SU-DHL-6 (cell line): ENCODE measurements around the gene RPL22L1.

Source experiments
- H2AFZ ChIP-seq: fragments of 200-600 bp; sonication (generic); 2 replicates; pipeline ENCODE4 v1.6.1; 2014; ENCODE audit warnings: low read depth, mild to moderate bottlenecking, moderate library complexity, mixed read lengths, antibody characterized with exemption, low read length; ENCODE audit not compliant: severe bottlenecking
- H3F3A ChIP-seq: fragments of 200-600 bp; shearing (Covaris generic); 2 replicates; pipeline ENCODE4 v1.6.0; 2016; ENCODE audit warnings: antibody characterized with exemption, mild to moderate bottlenecking; ENCODE audit not compliant: insufficient read depth
- H3K27ac ChIP-seq: fragments of 200-600 bp; sonication (generic); 2 replicates; pipeline ENCODE4 v1.5.1; 2016; ENCODE audit warnings: low read depth, mild to moderate bottlenecking, low read length, moderate library complexity, mixed read lengths
- H3K27me3 ChIP-seq: fragments of 200-600 bp; sonication (generic), shearing (Covaris generic); 2 replicates; pipeline ENCODE4 v1.6.0; 2014; ENCODE audit warnings: mild to moderate bottlenecking, low read length
- H3K36me3 ChIP-seq: fragments of 200-600 bp; sonication (generic); 2 replicates; pipeline ENCODE4 v1.6.1; 2014; ENCODE audit warnings: mild to moderate bottlenecking, low read length, mixed read lengths
- H3K4me2 ChIP-seq: fragments of 300-600, 200-600 bp; shearing (Covaris generic), sonication (generic); 2 replicates; pipeline ENCODE4 v1.6.0; 2014; ENCODE audit warnings: low read length, low read depth, mild to moderate bottlenecking; ENCODE audit not compliant: poor library complexity, severe bottlenecking
- H3K4me3 ChIP-seq: fragments of 200-600 bp; sonication (generic); 2 replicates; pipeline ENCODE4 v1.5.1; 2014; ENCODE audit warnings: antibody characterized with exemption, low read length, mild to moderate bottlenecking, mixed read lengths; ENCODE audit not compliant: insufficient read depth, poor library complexity, severe bottlenecking
- H3K79me2 ChIP-seq: fragments of 200-600 bp; sonication (generic); 2 replicates; pipeline ENCODE4 v1.6.1; 2014; ENCODE audit warnings: mild to moderate bottlenecking, low read length, moderate library complexity; ENCODE audit not compliant: insufficient read depth
- H3K9ac ChIP-seq: fragments of 200-600 bp; sonication (generic); 2 replicates; pipeline ENCODE4 v1.7.0; 2014; ENCODE audit warnings: mild to moderate bottlenecking, low read length
- H3K9me2 ChIP-seq: fragments of 200-600 bp; sonication (generic); replicated peaks from 2 replicates; pipeline ENCODE4 v1.6.1; 2014; ENCODE audit warnings: low read length; ENCODE audit not compliant: insufficient read depth
- H3K9me3 ChIP-seq: fragments of 200-600 bp; sonication (generic); 2 replicates; pipeline ENCODE4 v1.6.1; 2014; ENCODE audit warnings: low read length, mixed read lengths; ENCODE audit not compliant: insufficient read depth
- H4K20me1 ChIP-seq: fragments of 200-600 bp; sonication (generic); 2 replicates; pipeline ENCODE4 v1.6.1; 2014; ENCODE audit warnings: low read depth, mild to moderate bottlenecking, antibody characterized with exemption, low read length, moderate library complexity, mixed read lengths
- CTCF ChIP-seq: fragments of 200-600 bp; sonication (generic); IDR thresholded peaks from one replicate; pipeline ENCODE4 v1.5.1; 2017; ENCODE audit warnings: antibody characterized with exemption, mild to moderate bottlenecking, low read length, moderate library complexity; ENCODE audit not compliant: insufficient read depth, poor library complexity, severe bottlenecking
- EZH2phosphoT487 ChIP-seq: fragments of 200-600 bp; sonication (generic), shearing (Covaris generic); conservative IDR thresholded peaks from 2 replicates; pipeline ENCODE4 v1.6.1; 2018; ENCODE audit warnings: mild to moderate bottlenecking, antibody characterized with exemption, low read length, moderate library complexity, mixed read lengths

RPL22L1 gene

GRCh38 chr3:170869645-170870593 lies at the start of gene RPL22L1:
Gene RPL22L1 (minus strand): TSS chr3:170870195. CDS start chr3:170870167, 28 bp downstream.
- TF ChIP-seq EZH2phosphoT487 (no peak), CTCF (no peak)

GRCh38 chr3:170918715-170919114 lies 48.7 kb upstream of the RPL22L1 start:
- no peaks in the 10 kb centered on the region for H3K36me3 ChIP-seq
- no peak overlapping the region for H3K27ac ChIP-seq
- H3K9me2 ChIP-seq: no peaks in the 10 kb centered on the region
- no peak for TF ChIP-seq EZH2phosphoT487
- no peak for TF ChIP-seq CTCF
- no peaks in the 10 kb centered on the region for H4K20me1 ChIP-seq
- no peak overlapping the region for H3K4me2 ChIP-seq
- H2AFZ ChIP-seq: no peak overlapping the region
- H3K9ac ChIP-seq: no peak overlapping the region
- no peaks in the 10 kb centered on the region for H3K27me3 ChIP-seq
- no peaks in the 10 kb centered on the region for H3K9me3 ChIP-seq
- H3K4me3 ChIP-seq: no peak overlapping the region
- no peaks in the 10 kb centered on the region for H3K79me2 ChIP-seq
- H3F3A ChIP-seq: no peaks in the 10 kb centered on the region

More at GRCh38 chr3:170869645-170870593, at the start of gene RPL22L1:
- H2AFZ ChIP-seq: peak within 1 kb of the TSS; percentile 95
- no peaks in the 10 kb centered on the region for H3K9me3 ChIP-seq
- H3K27me3 ChIP-seq: no peaks in the 10 kb centered on the region
- peaks cover 21% of the 10 kb centered on the region for H3K79me2 ChIP-seq
- peak within 1 kb of the TSS; percentile 96 for H3K4me3 ChIP-seq
- H3K4me2 ChIP-seq: peak within 1 kb of the TSS; percentile 98
- H3K9me2 ChIP-seq: no peaks in the 10 kb centered on the region
- H4K20me1 ChIP-seq: peaks cover 26% of the 10 kb centered on the region
- H3F3A ChIP-seq: peaks cover 50% of the 10 kb centered on the region
- H3K9ac ChIP-seq: peak within 1 kb of the TSS; percentile 94
- peaks cover 36% of the 10 kb centered on the region for H3K36me3 ChIP-seq
- peak within 1 kb of the TSS; percentile 82 for H3K27ac ChIP-seq

DNA sequence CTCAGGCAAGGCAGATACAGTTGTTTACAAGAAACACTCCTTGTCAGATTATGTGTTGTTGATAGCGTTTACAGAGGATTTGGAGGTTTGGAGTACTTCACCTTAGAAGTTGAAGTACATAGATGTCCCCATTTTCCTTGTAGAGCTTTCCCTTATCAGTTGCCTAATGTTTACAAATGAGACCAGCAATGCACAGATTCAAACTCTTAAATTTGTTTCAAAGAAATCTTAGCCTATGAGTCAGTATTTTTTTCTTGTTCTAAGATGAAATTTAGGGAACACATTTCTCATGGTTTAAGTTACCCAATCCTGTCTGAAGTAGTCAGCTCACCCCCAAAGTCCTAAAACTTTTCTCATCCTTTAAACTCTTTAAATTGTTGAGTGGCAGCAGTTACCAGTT lies 44.7 kb upstream of the RPL22L1 start:
- no peak overlapping the region for H3K27ac ChIP-seq
- no peak overlapping the region for H3K9ac ChIP-seq
- H3K4me3 ChIP-seq: no peak overlapping the region
- H4K20me1 ChIP-seq: no peaks in the 10 kb centered on the region
- no peaks in the 10 kb centered on the region for H3K9me2 ChIP-seq
- H3K27me3 ChIP-seq: no peaks in the 10 kb centered on the region
- no peaks in the 10 kb centered on the region for H3F3A ChIP-seq
- H3K36me3 ChIP-seq: no peaks in the 10 kb centered on the region
- no peaks in the 10 kb centered on the region for H3K9me3 ChIP-seq
- TF ChIP-seq EZH2phosphoT487 (no peak), CTCF (no peak)
- no peaks in the 10 kb centered on the region for H3K79me2 ChIP-seq
- H3K4me2 ChIP-seq: no peak overlapping the region
- H2AFZ ChIP-seq: no peak overlapping the region
